Esophagus squamous epithelium (tissue), 4 donors: Measurements from ENCODE around the gene ZC3H13.

Experiments
- POLR2A ChIP-seq, 4 donors: fragments of 450-650 bp; IDR thresholded peaks; one replicate each; pipeline ENCODE4 v1.6.1; 2017; ENCODE audit warnings: antibody characterized with exemption in 4 of 4, mild to moderate bottlenecking in 4 of 4, moderate library complexity in 3 of 4
- TF ChIP-seq, protein P1 (sequence below), 6 experiments: fragments of 450-650 bp in 4 of 6; fragments of 200-600 bp in 2 of 6; sonication (generic) in 2 of 6; IDR thresholded peaks; one replicate each; pipeline ENCODE4 v1.5.1; 2016 to 2019; ENCODE audit warnings: antibody characterized with exemption in 6 of 6, mild to moderate bottlenecking in 4 of 6, moderate library complexity in 4 of 6

DNA sequence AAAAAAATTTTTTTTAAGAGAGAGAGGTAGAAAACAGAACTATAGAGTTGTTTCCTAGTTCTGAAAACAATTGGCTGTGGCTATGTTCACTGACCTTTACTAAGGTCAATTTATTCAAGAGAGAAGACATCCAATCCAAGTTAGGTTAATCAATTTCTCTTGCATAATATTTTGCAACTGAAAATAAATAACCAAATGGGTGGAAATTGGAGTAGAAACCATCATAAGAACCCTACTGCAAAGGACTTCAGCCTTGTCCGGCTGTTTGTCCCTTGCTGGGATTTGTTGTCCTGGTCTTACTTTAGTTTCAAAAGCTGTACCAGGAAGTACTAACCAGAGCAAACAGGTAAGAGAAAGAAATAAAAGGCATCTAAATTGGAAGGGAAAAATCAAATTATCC, 23.3 kb upstream of the ZC3H13 start:
- TF ChIP-seq POLR2A (IDR thresholded peaks at IDR 0.05) = no peak
- TF ChIP-seq, protein P1, sequence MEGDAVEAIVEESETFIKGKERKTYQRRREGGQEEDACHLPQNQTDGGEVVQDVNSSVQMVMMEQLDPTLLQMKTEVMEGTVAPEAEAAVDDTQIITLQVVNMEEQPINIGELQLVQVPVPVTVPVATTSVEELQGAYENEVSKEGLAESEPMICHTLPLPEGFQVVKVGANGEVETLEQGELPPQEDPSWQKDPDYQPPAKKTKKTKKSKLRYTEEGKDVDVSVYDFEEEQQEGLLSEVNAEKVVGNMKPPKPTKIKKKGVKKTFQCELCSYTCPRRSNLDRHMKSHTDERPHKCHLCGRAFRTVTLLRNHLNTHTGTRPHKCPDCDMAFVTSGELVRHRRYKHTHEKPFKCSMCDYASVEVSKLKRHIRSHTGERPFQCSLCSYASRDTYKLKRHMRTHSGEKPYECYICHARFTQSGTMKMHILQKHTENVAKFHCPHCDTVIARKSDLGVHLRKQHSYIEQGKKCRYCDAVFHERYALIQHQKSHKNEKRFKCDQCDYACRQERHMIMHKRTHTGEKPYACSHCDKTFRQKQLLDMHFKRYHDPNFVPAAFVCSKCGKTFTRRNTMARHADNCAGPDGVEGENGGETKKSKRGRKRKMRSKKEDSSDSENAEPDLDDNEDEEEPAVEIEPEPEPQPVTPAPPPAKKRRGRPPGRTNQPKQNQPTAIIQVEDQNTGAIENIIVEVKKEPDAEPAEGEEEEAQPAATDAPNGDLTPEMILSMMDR (IDR thresholded peaks at IDR 0.05) = no peak
